ENCODE measurements around the gene ZBTB40.

The ZBTB40 gene

DNA sequence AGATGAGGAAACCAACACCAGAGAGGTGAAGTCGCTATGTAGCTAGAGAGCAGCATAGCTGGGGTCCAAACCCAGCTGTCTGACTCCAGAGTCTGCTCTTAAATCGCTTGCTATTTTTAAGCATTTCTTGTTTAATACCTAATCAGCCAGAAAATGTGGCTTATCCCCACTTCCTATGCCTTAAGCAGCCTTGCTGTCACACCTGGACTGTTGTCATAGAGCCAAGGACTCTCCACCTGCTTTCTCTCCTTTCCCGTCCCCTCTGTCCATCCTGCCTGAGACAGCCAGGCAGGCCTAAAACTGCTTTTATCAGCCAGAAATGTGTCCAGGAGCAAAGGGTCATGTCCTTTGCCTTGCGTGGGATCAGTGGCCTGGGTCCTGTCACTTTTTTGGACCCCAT, 83.3 kb downstream of the ZBTB40 start:
- Histone ChIP-seq H3K4me1 (ENCODE audit: control insufficient read depth in 1 of 2, insufficient read depth in 2 of 2, low read length in 2 of 2) (peaks cover 0 to 21% of the 10 kb centered on the region in 2 donors), H3K4me3 (ENCODE audit: low read depth in 1 of 2, low read length in 2 of 2) (no peak overlapping the region), H3K36me3 (ENCODE audit: control insufficient read depth in 1 of 2, insufficient read depth in 2 of 2, low read length in 2 of 2) (no peaks in the 10 kb centered on the region), H3K9me3 (ENCODE audit: control insufficient read depth in 1 of 2, low read length in 2 of 2) (no peaks in the 10 kb centered on the region), H3K27me3 (ENCODE audit: low read depth, low read length) (no peaks in the 10 kb centered on the region), H3K27ac (ENCODE audit: low read length) (no peak overlapping the region)

DNA sequence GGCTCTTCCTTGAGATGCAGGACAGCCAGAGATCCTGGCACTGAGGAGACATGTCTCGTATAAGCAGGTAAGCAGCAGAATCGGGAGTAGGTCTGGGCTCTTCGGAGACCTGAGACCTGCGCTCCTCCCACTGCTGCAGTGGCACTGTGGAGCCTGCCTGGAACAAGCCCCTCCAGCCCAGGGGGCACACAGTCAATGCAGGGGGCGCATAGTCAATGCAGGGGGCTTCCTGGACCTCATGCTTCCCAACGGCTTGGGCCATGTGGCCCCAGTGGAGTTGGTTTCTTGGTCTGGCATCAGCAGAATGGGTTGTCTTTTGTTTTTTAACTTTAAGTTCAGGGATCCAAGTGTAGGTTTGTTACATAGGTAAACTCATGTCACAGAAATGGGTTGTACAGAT, 83.7 kb downstream of the ZBTB40 start:
- Histone ChIP-seq H3K9me3 (ENCODE audit: control insufficient read depth in 1 of 2, low read length in 2 of 2) (no peaks in the 10 kb centered on the region), H3K36me3 (ENCODE audit: control insufficient read depth in 1 of 2, insufficient read depth in 2 of 2, low read length in 2 of 2) (no peaks in the 10 kb centered on the region), H3K27me3 (ENCODE audit: low read depth, low read length) (no peaks in the 10 kb centered on the region), H3K27ac (ENCODE audit: low read length) (no peak overlapping the region), H3K4me3 (ENCODE audit: low read depth in 1 of 2, low read length in 2 of 2) (no peak overlapping the region), H3K4me1 (ENCODE audit: control insufficient read depth in 1 of 2, insufficient read depth in 2 of 2, low read length in 2 of 2) (peaks cover 0 to 17% of the 10 kb centered on the region in 2 donors)

DNA sequence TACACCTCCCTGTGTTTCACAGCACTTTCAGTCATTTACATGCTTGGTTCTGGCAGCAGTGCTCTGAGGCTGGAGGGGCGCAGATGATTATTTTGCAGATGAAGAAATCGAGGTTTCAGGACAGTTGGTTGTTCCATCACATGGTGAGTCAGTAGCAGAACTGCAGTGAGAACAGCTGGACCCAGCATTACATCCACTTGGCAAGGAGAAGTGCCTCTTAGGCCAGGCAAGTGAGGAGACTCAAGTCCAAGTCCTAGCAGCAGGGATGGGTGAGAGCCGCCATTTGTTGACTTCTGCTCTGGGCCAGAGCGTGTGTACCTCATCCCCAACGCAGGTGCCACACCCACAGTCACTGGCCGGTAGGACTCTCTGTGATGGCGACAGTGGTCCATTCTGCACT, 84.9 kb downstream of the ZBTB40 start:
- H3K4me3 ChIP-seq (ENCODE audit: low read depth in 1 of 2, low read length in 2 of 2), result no peak overlapping the region
- H3K36me3 ChIP-seq (ENCODE audit: control insufficient read depth in 1 of 2, insufficient read depth in 2 of 2, low read length in 2 of 2), result no peaks in the 10 kb centered on the region
- H3K4me1 ChIP-seq (ENCODE audit: control insufficient read depth in 1 of 2, insufficient read depth in 2 of 2, low read length in 2 of 2), result peaks cover 0 to 7% of the 10 kb centered on the region in 2 donors
- H3K27me3 ChIP-seq (ENCODE audit: low read depth, low read length), result no peaks in the 10 kb centered on the region
- no peaks in the 10 kb centered on the region for H3K9me3 ChIP-seq (ENCODE audit: control insufficient read depth in 1 of 2, low read length in 2 of 2)
- no peak overlapping the region for H3K27ac ChIP-seq (ENCODE audit: low read length)

DNA sequence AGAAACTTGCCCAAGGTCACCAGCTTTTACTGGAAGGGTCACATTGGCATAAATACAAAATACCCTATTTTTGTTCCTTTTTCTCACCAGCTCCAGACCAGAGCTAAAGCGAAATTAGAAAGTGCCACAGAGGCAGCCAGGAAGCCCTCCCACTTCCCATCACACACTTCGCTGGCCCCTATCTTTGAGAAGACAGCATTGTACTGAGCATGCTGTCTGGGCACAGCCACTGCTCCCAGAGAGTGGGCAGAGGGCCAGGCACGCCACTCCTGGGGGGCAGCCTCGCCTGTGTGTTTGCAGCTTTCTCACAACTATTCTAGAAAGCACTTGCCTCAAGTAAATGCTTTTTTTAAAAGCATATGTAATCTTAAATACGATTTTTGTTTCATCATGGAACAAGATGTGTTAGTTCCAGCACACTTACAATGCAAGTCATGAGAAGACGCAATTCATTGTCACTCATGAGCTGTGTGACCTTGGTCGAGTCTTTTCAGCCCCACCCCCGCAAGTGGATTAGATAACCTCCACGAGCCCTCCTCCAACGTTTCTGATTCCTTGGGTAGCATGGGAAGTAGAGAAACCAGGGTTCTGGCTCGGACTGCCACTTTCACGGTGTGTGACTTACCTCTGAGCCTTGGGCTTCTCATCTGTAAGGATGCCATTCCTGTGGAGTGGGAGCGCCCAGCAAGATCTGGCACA, 85.9 kb downstream of the ZBTB40 start:
- H3K27ac ChIP-seq (ENCODE audit: low read length), result no peak overlapping the region
- no peaks in the 10 kb centered on the region for H3K4me1 ChIP-seq (ENCODE audit: control insufficient read depth in 1 of 2, insufficient read depth in 2 of 2, low read length in 2 of 2)
- no peaks in the 10 kb centered on the region for H3K36me3 ChIP-seq (ENCODE audit: control insufficient read depth in 1 of 2, insufficient read depth in 2 of 2, low read length in 2 of 2)
- no peaks in the 10 kb centered on the region for H3K9me3 ChIP-seq (ENCODE audit: control insufficient read depth in 1 of 2, low read length in 2 of 2)
- H3K27me3 ChIP-seq (ENCODE audit: low read depth, low read length), result no peaks in the 10 kb centered on the region
- no peak overlapping the region for H3K4me3 ChIP-seq (ENCODE audit: low read depth in 1 of 2, low read length in 2 of 2)

DNA sequence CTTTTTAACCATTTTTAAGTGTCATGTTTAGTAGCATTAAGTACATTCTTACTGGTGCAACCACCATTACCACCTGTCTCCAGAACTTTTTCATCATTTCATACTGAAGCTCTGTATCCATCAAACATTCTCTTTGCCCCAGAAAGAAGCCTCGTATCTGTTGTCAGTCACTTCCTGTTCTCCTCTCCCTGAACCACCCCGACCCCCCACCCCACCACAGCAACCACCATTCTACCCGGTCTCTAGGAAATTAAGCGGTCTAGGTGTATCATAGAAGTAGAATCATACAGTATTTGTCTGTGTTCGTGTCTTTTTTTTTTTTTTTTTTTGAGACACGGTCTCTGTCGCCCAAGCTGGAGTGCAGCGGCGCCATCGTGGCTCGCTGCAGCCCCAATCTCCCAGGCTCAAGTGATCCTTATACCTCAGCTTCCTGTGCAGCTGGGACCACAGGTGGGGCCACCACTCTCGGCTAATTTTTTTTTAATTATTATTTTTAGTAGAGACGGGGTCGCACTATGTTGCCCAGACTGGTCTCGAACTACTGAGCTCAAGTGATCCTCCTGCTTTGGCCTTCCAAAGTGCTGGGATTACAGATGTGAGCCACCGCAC, 88.0 kb downstream of the ZBTB40 start:
- H3K27ac ChIP-seq (ENCODE audit: low read length), result no peak overlapping the region
- no peaks in the 10 kb centered on the region for H3K27me3 ChIP-seq (ENCODE audit: low read depth, low read length)
- no peaks in the 10 kb centered on the region for H3K9me3 ChIP-seq (ENCODE audit: control insufficient read depth in 1 of 2, low read length in 2 of 2)
- H3K4me3 ChIP-seq (ENCODE audit: low read depth in 1 of 2, low read length in 2 of 2), result no peak overlapping the region
- H3K4me1 ChIP-seq (ENCODE audit: control insufficient read depth in 1 of 2, insufficient read depth in 2 of 2, low read length in 2 of 2), result no peaks in the 10 kb centered on the region
- no peaks in the 10 kb centered on the region for H3K36me3 ChIP-seq (ENCODE audit: control insufficient read depth in 1 of 2, insufficient read depth in 2 of 2, low read length in 2 of 2)

DNA sequence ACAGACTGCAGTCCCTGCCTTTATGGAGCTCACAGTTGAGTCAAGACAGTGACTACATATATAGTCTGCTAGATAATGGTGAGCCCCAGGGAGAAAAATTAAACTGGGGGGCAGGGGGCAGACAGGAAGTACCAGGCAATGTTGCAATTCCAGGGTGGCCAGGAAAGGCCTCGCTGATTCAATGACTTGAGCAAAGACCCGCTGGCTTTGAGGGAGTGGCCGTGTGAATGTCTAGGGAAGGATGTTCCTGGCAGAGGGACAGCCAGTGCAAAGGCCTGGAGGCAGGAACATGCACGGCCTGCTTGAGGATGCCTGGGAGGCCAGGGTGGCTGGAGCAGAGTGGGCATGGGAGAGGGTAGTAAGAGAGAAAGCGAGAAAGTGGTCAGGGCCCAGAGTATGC, 88.7 kb downstream of the ZBTB40 start:
- H3K36me3 ChIP-seq (ENCODE audit: control insufficient read depth in 1 of 2, insufficient read depth in 2 of 2, low read length in 2 of 2), result no peaks in the 10 kb centered on the region

DNA sequence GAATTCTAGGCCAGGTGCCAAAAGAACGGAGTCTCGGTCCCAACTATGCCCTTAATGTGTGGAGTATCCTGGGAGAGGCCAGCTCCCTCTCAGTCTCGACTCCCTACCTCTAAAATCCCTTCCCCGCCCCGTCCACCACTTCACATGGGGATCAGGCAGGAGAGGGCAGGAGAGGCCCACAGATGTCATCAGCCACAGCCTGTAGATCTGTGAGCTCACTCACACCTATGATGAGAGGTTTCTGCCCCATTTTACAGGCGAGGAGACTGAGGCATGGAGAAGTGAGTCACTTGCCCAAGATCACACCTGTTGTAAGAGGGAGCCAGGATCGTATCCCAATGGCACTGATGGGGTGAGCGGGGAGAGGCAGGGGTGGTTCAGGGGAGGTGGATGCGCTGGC, 91.2 kb downstream of the ZBTB40 start:
- H3K4me3 ChIP-seq (ENCODE audit: low read depth in 1 of 2, low read length in 2 of 2), result no peak overlapping the region
- no peaks in the 10 kb centered on the region for H3K36me3 ChIP-seq (ENCODE audit: control insufficient read depth in 1 of 2, insufficient read depth in 2 of 2, low read length in 2 of 2)
- no peak overlapping the region for H3K27ac ChIP-seq (ENCODE audit: low read length)
- H3K9me3 ChIP-seq (ENCODE audit: control insufficient read depth in 1 of 2, low read length in 2 of 2), result no peaks in the 10 kb centered on the region
- peaks cover 6% of the 10 kb centered on the region for H3K27me3 ChIP-seq (ENCODE audit: low read depth, low read length)
- no peaks in the 10 kb centered on the region for H3K4me1 ChIP-seq (ENCODE audit: control insufficient read depth in 1 of 2, insufficient read depth in 2 of 2, low read length in 2 of 2)

More for the DNA sequence above, 88.7 kb downstream of the ZBTB40 start:
- H3K4me3 ChIP-seq (ENCODE audit: low read depth in 1 of 2, low read length in 2 of 2), result no peak overlapping the region
- H3K27me3 ChIP-seq (ENCODE audit: low read depth, low read length), result no peaks in the 10 kb centered on the region
- no peaks in the 10 kb centered on the region for H3K9me3 ChIP-seq (ENCODE audit: control insufficient read depth in 1 of 2, low read length in 2 of 2)
- H3K4me1 ChIP-seq (ENCODE audit: control insufficient read depth in 1 of 2, insufficient read depth in 2 of 2, low read length in 2 of 2), result no peaks in the 10 kb centered on the region
- H3K27ac ChIP-seq (ENCODE audit: low read length), result no peak overlapping the region

DNA sequence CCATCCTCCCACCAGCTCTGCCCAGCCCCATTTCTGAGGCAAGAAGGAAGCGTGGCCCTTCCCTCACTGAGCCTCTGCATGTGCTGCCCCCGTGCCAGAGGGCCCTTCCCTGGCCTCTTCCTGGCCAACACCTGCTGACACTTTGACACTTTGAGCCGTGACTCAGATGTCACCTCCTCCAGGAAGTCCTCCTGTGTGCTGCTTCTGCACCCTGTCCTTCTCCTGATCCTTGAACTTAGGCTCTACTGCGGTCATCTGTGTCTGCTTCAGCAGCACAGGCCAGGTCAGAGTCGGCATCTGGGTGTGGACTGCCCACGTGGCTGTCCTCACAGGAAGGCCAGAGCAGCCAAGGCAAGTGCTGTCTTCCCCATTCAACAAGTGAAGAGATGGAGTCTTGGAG, 92.0 kb downstream of the ZBTB40 start:
- no peak overlapping the region for H3K4me3 ChIP-seq (ENCODE audit: low read depth in 1 of 2, low read length in 2 of 2)
- no peaks in the 10 kb centered on the region for H3K9me3 ChIP-seq (ENCODE audit: control insufficient read depth in 1 of 2, low read length in 2 of 2)
- no peak overlapping the region for H3K27ac ChIP-seq (ENCODE audit: low read length)
- H3K27me3 ChIP-seq (ENCODE audit: low read depth, low read length), result peaks cover 6% of the 10 kb centered on the region
- H3K36me3 ChIP-seq (ENCODE audit: control insufficient read depth in 1 of 2, insufficient read depth in 2 of 2, low read length in 2 of 2), result no peaks in the 10 kb centered on the region
- H3K4me1 ChIP-seq (ENCODE audit: control insufficient read depth in 1 of 2, insufficient read depth in 2 of 2, low read length in 2 of 2), result no peaks in the 10 kb centered on the region

DNA sequence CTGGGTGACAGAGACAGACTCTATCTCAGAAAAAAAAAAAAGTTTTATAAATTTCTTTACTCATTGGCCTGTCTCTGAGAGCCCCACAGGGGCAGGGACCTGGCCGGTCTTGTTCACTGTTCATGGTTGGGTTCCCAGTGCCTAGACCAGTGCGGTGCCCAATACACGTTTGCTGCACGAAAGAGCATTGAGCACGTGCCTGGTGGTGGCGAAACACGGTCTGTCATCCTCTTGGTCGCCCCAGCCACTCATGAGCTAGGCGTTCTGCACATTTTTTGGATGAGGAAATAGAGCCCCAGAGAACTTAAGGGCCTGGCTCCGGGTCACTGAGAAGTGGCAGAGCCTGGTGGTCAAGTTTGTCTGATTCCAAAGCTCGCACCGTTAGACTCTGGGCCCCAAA, 93.0 kb downstream of the ZBTB40 start:
- H3K4me3 ChIP-seq (ENCODE audit: low read depth in 1 of 2, low read length in 2 of 2), result no peak overlapping the region
- no peaks in the 10 kb centered on the region for H3K36me3 ChIP-seq (ENCODE audit: control insufficient read depth in 1 of 2, insufficient read depth in 2 of 2, low read length in 2 of 2)
- no peak overlapping the region for H3K27ac ChIP-seq (ENCODE audit: low read length)
- no peaks in the 10 kb centered on the region for H3K9me3 ChIP-seq (ENCODE audit: control insufficient read depth in 1 of 2, low read length in 2 of 2)
- H3K27me3 ChIP-seq (ENCODE audit: low read depth, low read length), result peaks cover 6% of the 10 kb centered on the region
- no peaks in the 10 kb centered on the region for H3K4me1 ChIP-seq (ENCODE audit: control insufficient read depth in 1 of 2, insufficient read depth in 2 of 2, low read length in 2 of 2)

DNA sequence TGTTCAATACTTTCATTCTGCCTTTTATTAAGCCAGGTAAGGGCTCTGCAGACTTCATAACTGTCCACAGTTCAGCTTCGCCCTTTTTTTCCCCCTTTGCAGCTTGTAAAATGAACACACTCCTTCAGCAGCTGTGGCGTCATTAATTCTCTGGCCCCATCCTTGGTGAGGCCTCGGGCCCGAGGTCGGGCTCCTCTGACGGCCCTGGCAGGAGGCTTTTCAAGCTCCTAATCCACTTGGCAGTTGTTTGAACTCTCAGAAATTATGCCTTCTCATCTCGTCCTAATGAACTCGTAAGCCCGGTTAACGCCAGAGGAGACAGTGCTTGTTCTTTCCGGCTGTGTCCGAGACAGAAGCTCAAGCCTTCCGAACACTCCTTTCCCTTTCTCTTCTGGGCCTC, 93.5 kb downstream of the ZBTB40 start:
- H3K27ac ChIP-seq (ENCODE audit: low read length), result no peak overlapping the region
- no peaks in the 10 kb centered on the region for H3K36me3 ChIP-seq (ENCODE audit: control insufficient read depth in 1 of 2, insufficient read depth in 2 of 2, low read length in 2 of 2)
- peaks cover 6% of the 10 kb centered on the region for H3K27me3 ChIP-seq (ENCODE audit: low read depth, low read length)

DNA sequence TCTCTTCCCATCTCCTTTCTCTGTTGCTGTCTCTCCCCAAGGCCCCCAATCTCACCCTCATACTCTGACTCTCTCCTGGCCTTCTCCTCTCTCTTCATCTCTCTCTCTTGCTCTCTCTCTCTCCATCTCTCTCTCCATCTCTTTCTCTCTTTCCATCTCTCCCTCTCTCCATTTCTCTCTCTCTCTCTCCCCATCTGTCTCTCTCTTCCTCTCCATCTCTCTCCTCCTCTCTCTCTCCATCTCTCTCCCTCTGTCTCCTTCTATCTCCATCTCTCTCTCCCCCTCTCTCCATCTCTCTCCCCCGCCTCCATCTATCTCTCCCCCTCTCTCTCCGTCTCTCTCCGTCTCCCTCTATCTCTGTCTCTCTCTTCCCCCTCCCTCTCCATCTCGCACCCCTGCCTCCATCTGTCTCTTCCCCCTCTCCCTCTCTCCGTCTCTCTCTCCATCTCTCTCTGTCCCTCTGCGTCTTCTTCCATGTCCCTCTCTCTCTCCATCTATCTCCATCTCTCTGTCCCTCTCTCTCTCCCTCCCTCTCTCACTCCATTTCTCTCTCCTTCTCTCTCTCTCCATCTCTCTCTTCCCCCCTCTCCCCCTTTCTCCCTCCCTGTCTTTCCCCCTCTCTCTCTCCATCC, 95.7 kb downstream of the ZBTB40 start:
- H3K4me3 ChIP-seq (ENCODE audit: low read depth in 1 of 2, low read length in 2 of 2), result no peak overlapping the region
- no peaks in the 10 kb centered on the region for H3K9me3 ChIP-seq (ENCODE audit: control insufficient read depth in 1 of 2, low read length in 2 of 2)
- no peaks in the 10 kb centered on the region for H3K4me1 ChIP-seq (ENCODE audit: control insufficient read depth in 1 of 2, insufficient read depth in 2 of 2, low read length in 2 of 2)
- peaks cover 12% of the 10 kb centered on the region for H3K27me3 ChIP-seq (ENCODE audit: low read depth, low read length)
- H3K36me3 ChIP-seq (ENCODE audit: control insufficient read depth in 1 of 2, insufficient read depth in 2 of 2, low read length in 2 of 2), result no peaks in the 10 kb centered on the region
- H3K27ac ChIP-seq (ENCODE audit: low read length), result no peak overlapping the region

More for the DNA sequence above, 93.5 kb downstream of the ZBTB40 start:
- Histone ChIP-seq H3K4me3 (ENCODE audit: low read depth in 1 of 2, low read length in 2 of 2) (no peak overlapping the region), H3K9me3 (ENCODE audit: control insufficient read depth in 1 of 2, low read length in 2 of 2) (no peaks in the 10 kb centered on the region), H3K4me1 (ENCODE audit: control insufficient read depth in 1 of 2, insufficient read depth in 2 of 2, low read length in 2 of 2) (no peaks in the 10 kb centered on the region)
